Neural cell (in vitro differentiated cells): ENCODE measurements around the gene ARHGEF11.

Experiments
- CTCF ChIP-seq: fragments of 450-650 bp; IDR thresholded peaks from 2 replicates; pipeline ENCODE4 v1.5.1; 2014; ENCODE audit warnings: antibody characterized with exemption, mild to moderate bottlenecking, moderate library complexity; ENCODE audit not compliant: poor library complexity, severe bottlenecking
- TAF1 ChIP-seq: IDR thresholded peaks from 2 replicates; pipeline ENCODE4 v1.6.1; 2012; ENCODE audit warnings: low read depth

GRCh38 chr1:156893048-156893953 is 152.2 kb downstream of the ARHGEF11 start, which contains the start of gene PEAR1:
- TF ChIP-seq CTCF (no peak), TAF1 (no peak)
